ENCODE results near the gene TNFSF12. TPM values are rescaled to one million over a fixed set of nuclear protein-coding genes. Genes with fewer than 3 reads are reported as not detected.

TNFSF12 gene
- polyA plus RNA-seq, 1 experiment = 49.5 TPM

DNA sequence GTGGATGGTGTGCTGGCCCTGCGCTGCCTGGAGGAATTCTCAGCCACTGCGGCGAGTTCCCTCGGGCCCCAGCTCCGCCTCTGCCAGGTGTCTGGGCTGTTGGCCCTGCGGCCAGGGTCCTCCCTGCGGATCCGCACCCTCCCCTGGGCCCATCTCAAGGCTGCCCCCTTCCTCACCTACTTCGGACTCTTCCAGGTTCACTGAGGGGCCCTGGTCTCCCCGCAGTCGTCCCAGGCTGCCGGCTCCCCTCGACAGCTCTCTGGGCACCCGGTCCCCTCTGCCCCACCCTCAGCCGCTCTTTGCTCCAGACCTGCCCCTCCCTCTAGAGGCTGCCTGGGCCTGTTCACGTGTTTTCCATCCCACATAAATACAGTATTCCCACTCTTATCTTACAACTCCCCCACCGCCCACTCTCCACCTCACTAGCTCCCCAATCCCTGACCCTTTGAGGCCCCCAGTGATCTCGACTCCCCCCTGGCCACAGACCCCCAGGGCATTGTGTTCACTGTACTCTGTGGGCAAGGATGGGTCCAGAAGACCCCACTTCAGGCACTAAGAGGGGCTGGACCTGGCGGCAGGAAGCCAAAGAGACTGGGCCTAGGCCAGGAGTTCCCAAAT, 8.4 kb downstream of the TNFSF12 start:
- no peaks in the 10 kb centered on the region for H3K27me3 ChIP-seq (ENCODE audit: control insufficient read depth, insufficient read depth, low read length)
- no peak overlapping the region for H3K4me3 ChIP-seq (ENCODE audit: low read depth, low read length)
- H3K36me3 ChIP-seq (ENCODE audit: control insufficient read depth, insufficient read depth, low read length) = no peaks in the 10 kb centered on the region; the same call in 1 of the 2 replicates
- POLR2A ChIA-PET = no interaction called here
- no peak for DNase-seq (ENCODE audit: low read depth)
- CTCF ChIA-PET = interaction anchor here (1.0 to 2.6 kb wide), 5 partner anchors 32 to 512 kb away, joined by 3 to 20 read pairs (median 9); partner anchors contain the start of gene SOX15
- TF ChIP-seq, protein P1, sequence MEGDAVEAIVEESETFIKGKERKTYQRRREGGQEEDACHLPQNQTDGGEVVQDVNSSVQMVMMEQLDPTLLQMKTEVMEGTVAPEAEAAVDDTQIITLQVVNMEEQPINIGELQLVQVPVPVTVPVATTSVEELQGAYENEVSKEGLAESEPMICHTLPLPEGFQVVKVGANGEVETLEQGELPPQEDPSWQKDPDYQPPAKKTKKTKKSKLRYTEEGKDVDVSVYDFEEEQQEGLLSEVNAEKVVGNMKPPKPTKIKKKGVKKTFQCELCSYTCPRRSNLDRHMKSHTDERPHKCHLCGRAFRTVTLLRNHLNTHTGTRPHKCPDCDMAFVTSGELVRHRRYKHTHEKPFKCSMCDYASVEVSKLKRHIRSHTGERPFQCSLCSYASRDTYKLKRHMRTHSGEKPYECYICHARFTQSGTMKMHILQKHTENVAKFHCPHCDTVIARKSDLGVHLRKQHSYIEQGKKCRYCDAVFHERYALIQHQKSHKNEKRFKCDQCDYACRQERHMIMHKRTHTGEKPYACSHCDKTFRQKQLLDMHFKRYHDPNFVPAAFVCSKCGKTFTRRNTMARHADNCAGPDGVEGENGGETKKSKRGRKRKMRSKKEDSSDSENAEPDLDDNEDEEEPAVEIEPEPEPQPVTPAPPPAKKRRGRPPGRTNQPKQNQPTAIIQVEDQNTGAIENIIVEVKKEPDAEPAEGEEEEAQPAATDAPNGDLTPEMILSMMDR (IDR thresholded peaks at IDR 0.05; ENCODE audit: insufficient read depth, low read depth, low read length) = no peak

DNA sequence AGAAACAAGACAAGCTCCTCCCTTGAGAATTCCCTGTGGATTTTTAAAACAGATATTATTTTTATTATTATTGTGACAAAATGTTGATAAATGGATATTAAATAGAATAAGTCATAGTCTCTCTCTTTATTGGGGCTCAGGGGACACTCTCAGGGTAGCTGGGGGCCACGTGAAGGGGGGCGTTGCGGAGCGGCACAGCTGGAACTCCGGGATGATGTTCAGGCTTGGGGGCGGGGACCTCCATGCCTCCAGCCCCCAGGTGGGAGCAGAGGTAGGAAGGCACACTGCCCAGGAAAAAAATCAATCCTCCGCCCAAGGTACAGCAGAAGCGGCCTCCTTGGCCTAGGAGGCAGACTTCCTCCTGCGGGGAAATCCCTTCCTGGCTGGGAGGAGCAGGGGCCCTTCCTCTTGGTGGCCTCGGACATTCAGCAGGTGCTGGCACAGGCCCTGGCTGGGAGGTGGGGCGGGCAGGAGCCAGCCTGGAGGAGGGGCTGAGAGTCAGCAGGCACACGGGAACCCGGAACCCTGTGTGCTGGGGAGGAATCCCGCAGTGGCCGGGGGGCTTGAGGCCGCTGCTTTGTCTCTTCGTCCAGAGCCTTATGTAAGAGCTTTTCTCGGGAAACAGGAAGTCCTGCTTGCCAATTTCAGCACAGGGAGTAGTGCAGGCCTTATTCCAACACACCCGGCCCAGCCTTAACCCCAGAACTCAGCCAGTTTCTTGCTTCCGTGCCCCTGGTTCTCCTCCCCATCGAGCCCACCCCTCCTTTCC, 9.1 kb downstream of the TNFSF12 start:
- CTCF ChIA-PET = interaction anchor here (0.5 to 2.6 kb wide), 8 partner anchors 11 to 512 kb away, joined by 3 to 20 read pairs (median 3); partner anchors contain the start of gene SOX15
- Histone ChIP-seq H3K4me3 (ENCODE audit: low read depth, low read length) (no peak overlapping the region), H3K36me3 (ENCODE audit: control insufficient read depth, insufficient read depth, low read length) (no peaks in the 10 kb centered on the region; the same call in 1 of the 2 replicates), H3K27me3 (ENCODE audit: control insufficient read depth, insufficient read depth, low read length) (no peaks in the 10 kb centered on the region)
- POLR2A ChIA-PET = interaction anchor here (0.6 kb wide), 1 partner anchor 565 kb away, joined by 3 read pairs; no protein-coding TSS in a partner anchor
- DNase-seq (ENCODE audit: low read depth) = no peak
- TF ChIP-seq, protein P1 (IDR thresholded peaks at IDR 0.05; ENCODE audit: insufficient read depth, low read depth, low read length) = no peak

GRCh38 chr17:7558544-7559319, 9.9 kb downstream of the TNFSF12 start, which contains the start of gene TNFSF13:
TNFSF13 (plus strand) TSS chr17:7558750; CDS start chr17:7559040, 290 bp downstream.
- no peak for DNase-seq (ENCODE audit: low read depth)
- CTCF ChIA-PET = interaction anchor here (0.7 to 3.7 kb wide), 7 partner anchors 11 to 122 kb away, joined by 3 to 95 read pairs (median 9); partner anchors contain the start of gene SOX15
- TF ChIP-seq, protein P1 (IDR thresholded peaks at IDR 0.05; ENCODE audit: insufficient read depth, low read depth, low read length) = no peak
- peaks cover 2% of the 10 kb centered on the region for H3K36me3 ChIP-seq (ENCODE audit: control insufficient read depth, insufficient read depth, low read length)
- H3K4me3 ChIP-seq (ENCODE audit: low read depth, low read length) = no peak within 1 kb of the TSS
- POLR2A ChIA-PET = no interaction called here
- H3K27me3 ChIP-seq (ENCODE audit: control insufficient read depth, insufficient read depth, low read length) = no peaks in the 10 kb centered on the region

DNA sequence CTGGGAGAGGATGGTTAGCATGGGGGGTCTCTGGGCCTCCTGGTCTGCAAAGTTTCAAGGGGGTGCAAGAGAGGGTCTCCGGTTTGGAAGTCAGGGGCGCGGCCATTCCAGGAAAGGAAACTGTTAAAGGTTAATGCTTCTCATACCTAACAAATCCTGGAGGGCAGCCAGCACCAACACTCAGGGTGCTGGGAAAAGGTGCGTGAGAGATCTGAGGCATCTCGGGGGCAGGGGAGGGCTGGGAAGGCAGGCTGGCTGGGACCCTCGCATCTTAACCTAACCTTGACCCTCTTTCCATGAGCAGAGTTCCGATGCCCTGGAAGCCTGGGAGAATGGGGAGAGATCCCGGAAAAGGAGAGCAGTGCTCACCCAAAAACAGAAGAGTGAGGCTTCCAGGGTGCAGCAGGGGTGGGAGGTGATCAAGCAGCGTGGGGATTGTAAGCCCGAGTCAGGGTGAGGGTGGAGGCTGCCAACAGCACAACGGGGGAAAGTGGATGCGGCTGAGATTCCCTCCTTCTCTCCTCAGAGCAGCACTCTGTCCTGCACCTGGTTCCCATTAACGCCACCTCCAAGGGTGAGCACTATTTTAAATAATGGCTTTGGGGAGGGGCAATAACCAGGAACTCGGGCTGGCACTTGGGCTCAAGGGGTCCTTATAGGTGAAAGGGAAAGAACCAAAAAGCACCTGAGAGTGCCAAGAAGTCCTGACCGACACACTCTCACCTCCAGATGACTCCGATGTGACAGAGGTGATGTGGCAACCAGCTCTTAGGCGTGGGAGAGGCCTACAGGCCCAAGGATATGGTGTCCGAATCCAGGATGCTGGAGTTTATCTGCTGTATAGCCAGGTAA, 10.7 kb downstream of the TNFSF12 start:
- ChIA-PET CTCF (interaction anchor here (0.6 to 3.7 kb wide), 45 partner anchors 9 to 514 kb away, joined by 3 to 95 read pairs (median 5); partner anchors contain the start of genes MPDU1, PHF23, SOX15 and TMEM102), POLR2A (interaction anchor here (1.0 kb wide), 1 partner anchor 73 kb away, joined by 5 read pairs; no protein-coding TSS in a partner anchor)
- Histone ChIP-seq H3K27me3 (ENCODE audit: control insufficient read depth, insufficient read depth, low read length) (no peaks in the 10 kb centered on the region), H3K4me3 (ENCODE audit: low read depth, low read length) (no peak overlapping the region), H3K36me3 (ENCODE audit: control insufficient read depth, insufficient read depth, low read length) (peaks cover 4% of the 10 kb centered on the region)
- TF ChIP-seq, protein P1 (IDR thresholded peaks at IDR 0.05; ENCODE audit: insufficient read depth, low read depth, low read length) = no peak
- DNase-seq (ENCODE audit: low read depth) = no peak
